HG02973 (cell line): Measurements from ENCODE around the gene CCDC148.
"Not testable (repeated sequence)": the region's sequence is repeated elsewhere in the genome, so short reads cannot be mapped to it uniquely, and the experiment has no call there.

ENCODE experiments used
- ATAC-seq: cut with Tn5 transposase; IDR thresholded peaks from one replicate; pipeline ENCODE4 v1.9.1; 2021; ENCODE audit warnings: moderate library complexity; ENCODE audit not compliant: unreplicated experiment

The CCDC148 gene

DNA sequence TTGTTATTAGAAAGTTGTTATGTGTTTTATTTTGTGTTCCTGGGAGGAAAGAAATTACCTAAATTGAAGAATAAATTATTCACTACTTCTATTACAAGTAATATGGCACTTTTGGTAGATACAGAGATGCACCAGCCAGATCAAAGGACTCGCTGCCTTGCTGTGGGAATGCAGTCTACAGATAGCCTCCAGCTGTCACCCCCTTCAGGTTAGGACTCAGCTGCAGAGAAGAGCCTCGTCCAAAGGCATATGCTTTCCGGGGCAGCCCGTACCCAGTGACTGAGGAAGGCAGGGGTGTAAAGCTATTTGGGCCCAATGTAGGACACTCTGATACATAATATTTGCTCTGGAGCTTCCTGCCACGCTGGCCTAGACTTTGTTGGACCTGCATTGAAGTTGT lies 90.2 kb downstream of the CCDC148 start:
- no peak for ATAC-seq

DNA sequence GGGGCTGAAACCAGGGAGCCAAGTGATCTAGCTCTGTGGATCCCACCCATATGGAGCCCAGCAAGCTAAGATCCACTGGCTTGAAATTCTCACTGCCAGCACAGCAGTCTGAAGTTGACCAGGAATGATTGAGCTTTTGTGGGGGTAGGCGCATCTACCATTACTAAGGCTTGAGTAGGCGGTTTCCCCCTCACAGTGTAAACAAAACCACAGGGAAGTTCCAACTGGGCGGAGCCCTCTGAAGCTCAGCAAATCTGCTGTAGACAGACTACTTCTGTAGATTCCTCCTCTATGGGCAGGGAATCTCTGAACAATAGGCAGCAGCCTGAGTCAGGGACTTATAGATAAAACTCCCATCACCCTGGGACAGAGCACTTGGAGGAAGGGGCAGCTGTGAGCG lies 96.7 kb downstream of the CCDC148 start:
- ATAC-seq = no peak

DNA sequence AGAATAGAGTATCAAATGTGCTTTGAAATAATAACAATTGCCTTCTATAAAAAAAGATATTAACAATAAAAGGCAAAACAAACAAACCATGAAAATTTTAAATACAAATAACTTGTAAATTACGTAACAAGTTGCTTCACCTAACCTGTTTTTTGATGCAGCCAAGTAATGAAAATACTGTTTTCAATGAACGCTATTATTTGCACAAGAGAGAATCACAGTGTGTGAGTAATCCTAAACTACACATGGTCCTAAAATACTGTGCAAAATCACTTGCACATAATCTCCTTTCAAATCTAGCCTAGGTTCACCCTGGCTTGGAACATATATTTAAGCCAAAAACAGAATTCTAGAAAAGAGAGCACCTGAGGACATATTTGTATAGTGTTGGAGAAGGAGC lies 98.9 kb downstream of the CCDC148 start:
- no peak for ATAC-seq

DNA sequence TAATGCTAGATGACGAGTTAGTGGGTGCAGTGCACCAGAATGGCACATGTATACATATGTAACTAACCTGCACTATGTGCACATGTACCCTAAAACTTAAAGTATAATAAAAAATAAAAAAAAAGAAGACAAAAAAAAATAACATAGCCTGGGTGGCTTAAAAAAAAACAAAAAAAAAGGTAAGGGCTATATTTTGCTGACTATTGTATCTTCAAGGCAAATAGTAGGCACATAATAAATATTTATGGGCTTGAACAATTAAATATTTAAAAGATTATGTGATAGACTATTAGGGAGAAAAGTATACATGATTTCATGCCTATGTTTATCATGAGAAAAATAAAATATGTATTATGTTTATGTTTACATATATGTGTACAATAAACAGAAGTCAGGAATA lies 99.4 kb downstream of the CCDC148 start:
- no peak for ATAC-seq

DNA sequence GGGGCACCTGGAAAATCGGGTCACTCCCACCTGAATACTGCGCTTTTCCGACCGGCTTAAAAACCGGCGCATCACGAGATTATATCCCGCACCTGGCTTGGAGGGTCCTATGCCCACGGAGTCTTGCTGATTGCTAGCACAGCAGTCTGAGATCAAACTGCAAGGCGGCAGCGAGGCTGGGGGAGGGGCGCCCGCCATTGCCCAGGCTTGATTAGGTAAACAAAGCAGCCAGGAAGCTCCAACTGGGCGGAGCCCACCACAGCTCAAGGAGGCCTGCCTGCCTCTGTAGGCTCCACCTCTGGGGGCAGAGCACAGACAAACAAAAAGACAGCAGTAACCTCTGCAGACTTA lies 105.1 kb downstream of the CCDC148 start:
- ATAC-seq = not testable (repeated sequence)

DNA sequence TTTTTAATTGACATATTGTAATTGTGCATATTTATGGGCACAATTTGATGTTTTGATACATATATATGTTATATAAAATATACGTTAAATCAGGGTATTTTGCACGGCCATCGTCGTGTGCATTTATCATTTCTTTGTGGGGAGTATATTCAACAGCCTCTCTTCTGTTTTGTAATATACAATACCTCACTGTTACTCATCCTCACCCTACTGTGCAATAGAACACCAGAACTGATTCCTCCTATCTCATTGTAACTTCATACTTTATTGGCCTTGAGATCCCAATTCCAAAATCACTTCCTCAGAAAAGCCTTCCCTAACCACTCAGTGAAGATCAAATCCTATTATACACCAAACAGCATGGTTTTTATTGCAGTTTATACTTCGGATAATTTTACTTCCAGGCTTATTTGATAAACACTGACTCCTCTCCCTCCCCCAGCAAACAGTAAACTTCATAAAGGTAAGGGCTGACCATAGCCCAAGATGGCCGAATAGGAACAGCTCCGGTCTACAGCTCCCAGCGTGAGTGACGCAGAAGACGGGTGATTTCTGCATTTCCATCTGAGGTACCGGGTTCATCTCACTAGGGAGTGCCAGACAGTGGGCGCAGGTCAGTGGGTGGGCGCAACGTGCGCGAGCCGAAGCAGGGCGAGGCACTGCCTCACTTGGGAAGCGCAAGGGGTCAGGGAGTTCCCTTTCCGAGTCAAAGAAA lies 105.6 kb downstream of the CCDC148 start:
- not testable (repeated sequence) for ATAC-seq

DNA sequence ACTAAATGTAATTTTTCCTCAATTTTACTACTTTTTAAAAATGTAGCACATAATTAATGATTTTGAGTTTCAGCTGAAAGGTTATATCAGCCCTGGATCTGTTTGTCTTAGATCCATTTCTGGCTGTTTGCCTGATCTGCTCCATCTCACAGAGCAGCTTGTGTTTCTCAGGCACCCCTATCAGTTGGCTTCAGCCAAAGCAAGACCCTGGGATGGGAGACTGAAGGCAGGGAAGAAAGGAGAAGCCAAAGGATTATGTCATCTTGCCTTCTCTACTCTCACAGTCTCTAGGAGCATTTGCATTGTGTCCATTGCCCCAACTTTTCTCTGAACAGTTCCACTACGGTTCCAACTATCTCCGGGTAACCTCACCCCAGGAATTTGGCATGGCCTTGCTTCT lies 110.5 kb downstream of the CCDC148 start:
- ATAC-seq = no peak

DNA sequence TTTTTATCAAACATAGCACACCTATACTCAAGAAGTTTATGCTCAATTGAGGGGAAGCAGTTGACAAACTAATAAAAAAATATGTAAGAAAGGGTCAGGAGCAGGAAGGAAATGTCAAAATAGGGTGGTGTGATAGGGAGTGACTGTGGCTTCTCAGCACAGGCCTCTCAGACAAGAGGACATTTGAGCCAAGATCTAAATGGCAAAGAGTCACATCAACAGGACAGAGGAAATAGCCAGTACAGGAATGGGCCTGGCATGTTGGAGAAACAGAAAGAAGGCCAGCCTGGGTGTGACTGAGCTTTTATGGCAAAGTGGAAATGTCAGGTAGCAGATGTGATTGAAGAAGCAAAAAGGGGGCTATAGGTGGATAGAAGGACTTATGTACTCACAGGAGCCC lies 117.0 kb downstream of the CCDC148 start:
- no peak for ATAC-seq

DNA sequence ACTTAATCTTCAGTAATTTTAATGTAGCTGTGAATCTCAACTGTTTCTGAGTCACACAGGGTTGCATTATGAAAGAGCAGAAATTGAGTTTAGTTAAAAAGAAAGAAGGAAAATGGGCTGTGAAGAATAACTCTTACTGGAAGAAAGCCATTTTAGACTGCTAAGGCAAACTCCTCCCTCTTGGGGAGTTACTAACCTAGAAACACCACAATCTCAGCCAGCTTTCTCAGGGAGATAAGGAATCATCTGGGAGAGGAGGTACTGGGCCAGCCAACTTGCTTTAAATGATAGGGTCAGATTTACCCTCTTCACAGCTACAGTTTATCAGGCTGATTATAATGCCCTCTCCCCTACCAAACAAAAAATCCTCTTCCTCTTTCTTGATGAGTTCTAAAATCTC lies 119.5 kb downstream of the CCDC148 start:
- no peak for ATAC-seq

DNA sequence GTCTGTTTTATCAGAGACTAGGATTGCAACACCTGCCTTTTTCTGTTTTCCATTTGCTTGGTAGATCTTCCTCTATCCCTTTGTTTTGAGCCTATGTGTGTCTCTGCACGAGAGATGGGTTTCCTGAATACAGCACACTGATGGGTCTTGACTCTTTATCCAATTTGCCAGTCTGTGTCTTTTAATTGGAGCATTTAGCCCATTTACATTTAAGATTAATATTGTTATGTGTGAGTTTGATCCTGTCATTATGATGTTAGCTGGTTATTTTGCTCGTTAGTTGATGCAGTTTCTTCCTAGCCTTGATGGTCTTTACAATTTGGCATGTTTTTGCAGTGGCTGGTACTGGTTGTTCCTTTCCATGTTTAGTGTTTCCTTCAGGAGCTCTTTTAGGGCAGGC lies 124.8 kb downstream of the CCDC148 start:
- ATAC-seq = not testable (repeated sequence)

DNA sequence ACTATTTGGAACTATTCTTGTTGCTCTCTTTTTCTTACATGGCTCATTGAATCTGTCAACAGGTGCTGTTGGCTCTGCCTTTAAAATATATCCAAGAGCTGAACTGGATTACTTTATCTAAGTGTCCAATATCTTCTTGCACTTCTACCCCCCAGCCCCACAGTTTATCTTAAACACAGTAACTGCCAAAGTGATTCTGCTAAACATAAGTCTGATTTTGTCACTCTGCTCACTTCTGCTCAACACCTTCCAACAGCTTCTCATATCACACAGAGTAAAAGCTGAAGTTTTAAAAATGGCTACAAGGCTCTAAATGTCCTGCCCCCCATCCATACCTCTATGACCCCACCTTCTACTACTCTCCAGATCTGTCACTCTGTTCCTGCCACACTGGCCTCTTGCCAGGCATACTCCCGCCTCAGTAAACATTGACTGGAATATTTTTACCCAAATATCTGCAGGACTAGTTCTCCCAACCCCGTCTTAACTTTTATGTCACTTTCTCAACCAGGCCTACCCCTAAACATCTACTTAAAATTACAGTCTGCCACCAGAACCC lies 130.7 kb downstream of the CCDC148 start:
- no peak for ATAC-seq

DNA sequence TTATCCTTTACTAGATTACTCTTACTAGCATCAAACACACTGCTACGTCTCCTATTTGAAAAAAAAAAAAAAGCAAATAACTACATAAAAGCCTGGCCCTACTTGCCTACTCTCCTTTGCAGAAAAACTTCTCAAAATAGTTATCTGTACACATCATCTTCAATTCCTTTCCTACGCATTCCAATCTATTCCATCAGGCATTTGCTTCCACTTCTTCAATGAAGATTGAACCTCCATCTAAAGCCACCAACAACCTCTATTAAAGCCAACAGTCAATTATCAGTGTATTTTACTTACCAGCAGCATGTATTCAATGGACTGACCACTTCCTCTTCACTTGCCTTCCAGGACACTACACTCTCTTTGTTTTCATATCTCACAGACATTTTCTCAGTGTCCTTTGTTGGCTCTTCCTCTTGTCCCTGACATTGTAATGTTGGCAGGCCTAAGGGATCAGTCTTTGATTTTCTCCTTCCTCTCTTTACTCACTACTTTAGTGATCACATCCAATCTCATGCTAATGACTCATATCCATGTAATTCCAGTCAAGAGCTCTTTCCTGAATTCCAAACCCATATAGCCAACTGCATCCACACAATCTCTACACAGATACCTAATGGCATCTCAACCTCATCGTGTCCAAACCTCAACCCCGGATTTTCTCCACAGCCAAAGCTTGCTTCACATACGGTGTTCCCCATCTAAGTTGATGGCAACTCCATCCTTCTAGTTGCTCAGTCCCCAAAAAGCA lies 131.3 kb downstream of the CCDC148 start:
- ATAC-seq = no peak

DNA sequence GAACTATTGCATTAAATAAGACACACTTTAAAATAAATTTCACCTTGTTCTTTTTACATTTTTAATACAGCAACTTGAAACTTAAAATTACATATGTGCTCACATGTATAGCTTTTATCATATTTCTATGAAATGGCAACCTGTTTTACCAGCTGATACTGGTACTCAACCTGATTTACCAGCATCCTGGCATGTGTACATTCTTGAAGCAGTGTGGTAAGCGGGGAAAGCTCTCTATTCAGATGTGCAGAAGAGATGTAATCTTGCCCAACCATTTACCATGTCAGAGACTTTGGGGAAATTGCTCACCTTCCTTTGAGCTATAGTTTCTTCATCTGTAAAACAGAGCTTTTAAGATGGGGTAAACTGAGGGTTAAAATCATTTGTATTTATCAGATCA lies 133.2 kb downstream of the CCDC148 start:
- ATAC-seq = no peak

DNA sequence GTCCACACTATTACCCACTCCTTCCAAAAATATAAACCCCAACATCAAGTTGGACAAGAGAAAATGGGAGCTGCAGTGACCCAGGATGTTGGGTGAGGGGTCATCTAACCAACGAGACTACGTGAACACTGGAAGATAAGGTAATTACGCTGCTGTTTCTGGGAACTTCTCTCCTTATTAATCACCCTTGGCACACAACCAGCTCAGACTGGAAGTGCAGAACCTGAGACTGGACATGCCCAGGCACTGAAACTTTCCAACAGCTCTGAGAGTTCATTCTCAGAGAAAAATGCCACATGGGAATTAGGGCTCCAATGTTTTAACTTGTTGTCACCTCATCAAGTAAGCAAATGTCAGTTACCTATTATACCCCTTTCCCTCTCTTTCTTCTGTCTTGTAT lies 135.3 kb downstream of the CCDC148 start:
- no peak for ATAC-seq

DNA sequence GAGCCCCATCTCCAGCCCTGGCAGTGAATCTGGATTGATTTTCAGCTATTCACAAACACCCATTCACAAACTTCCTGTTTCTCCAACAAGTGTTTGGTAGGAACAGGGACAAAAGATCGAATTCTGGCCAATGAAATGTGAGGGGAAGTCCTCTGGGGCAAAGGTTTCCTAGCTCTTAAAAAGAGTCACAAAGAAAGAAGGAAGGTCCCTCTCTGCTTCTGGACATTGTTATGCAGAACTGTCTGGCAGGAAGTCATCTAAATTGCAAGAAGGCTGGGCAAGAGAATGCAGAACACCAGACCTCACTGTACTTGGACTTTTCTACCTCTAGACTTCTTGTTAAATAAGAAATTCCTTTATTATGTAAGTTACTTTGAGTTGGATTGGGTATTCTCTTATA lies 137.3 kb downstream of the CCDC148 start:
- no peak for ATAC-seq

DNA sequence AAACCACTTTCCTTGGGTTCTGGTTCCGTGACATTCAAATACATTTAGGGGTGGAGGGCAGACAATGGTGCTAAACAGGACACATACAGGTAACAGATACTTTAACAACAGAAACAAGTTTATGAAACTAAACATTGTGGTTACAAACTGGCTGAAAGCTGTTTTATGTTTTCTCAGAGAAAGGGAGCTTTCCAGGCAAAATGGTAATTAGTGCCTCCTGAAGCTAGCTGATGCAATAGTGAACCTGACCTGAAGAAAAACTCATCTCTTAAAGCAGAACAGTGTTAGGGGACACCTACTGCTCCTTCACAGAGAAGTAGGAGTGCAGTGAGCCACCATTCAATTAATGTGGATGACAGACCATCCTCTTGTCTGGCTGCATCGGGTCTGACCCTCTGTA lies 138.9 kb downstream of the CCDC148 start:
- ATAC-seq = peak; percentile 76

DNA sequence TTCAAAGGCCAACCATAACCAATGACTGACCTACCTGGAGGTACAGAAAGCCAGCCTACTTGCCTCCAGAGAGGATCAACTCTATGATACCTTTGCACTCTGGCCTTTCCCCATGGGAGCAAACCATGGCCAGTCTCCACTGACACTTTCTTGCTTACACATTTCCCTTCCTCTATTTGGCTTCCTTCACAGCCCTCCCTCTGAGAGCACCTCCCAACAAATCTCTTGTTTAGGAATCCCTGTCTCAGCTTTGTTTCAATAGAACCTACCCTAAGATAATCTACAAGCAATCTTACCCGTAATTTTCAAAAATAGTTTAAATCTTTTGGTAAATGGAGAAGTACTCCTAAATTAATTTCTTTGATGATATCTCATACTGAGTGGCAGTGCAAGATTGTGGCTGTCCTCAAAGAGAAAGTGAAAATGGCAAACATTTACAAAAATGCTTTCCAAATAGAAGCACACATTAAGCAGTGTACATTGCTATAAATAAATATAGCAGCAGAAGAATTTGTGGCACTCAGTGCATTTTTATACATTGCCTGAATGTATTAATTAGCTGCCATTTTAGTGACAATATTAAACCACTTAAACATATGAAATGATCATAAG lies 140.6 kb downstream of the CCDC148 start:
- peak; percentile 44 for ATAC-seq

DNA sequence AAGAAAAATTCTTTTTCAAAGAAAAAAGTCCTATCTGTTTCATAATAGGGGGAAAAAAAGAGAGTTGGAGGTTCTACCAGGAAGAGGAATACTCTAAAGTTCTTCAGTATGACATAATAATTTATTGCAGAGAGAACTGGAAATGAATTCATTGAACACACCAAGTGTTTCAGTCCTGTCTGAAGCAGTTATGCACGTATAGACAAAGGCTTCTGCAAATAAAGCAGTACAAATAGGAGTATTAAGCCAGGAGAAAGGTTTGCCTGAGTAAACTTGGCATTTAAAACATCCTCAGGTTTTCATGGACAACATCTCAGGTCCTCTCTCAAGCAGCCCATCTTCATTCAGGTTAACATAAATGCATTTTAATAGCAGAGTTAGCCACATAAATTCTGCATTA lies 141.6 kb downstream of the CCDC148 start:
- ATAC-seq = no peak

DNA sequence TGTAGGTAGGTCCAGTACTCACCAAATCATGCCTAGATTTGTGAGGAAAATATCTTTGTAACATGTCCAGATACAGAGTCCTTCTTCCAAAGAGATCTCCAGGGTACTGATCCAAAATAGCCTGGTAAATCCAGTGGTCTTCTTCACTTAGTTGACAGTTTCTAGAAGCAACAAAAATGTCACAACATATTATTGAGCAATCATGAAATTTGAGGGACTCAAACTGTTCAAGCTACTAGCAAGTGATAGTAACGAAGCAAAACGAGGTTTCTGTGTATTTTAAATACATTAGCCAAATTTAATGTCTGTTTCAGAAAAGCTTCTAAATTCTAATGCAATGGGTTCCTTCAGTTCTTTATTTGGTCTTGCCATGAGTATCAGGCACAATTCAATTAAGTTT lies 142.8 kb downstream of the CCDC148 start:
- ATAC-seq = no peak

DNA sequence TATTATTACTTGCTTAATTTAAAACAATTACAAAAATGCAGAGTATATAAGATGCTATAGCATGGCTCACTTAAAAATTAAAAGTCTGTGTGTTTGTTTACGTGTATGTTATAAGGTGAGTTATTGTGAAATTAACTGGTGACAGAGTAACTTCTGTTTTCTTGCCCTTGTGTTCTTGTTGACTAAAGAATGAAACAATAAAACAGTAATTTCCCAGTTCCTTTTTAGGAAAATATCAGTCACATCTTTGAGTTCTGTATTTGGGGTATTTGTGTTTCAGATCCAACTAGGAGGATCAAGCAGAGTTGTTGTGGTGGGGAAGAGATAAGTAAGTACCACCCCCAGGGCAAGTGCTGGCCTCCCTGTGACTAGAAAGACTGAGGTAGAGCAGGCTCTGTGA lies 143.6 kb downstream of the CCDC148 start:
- no peak for ATAC-seq

DNA sequence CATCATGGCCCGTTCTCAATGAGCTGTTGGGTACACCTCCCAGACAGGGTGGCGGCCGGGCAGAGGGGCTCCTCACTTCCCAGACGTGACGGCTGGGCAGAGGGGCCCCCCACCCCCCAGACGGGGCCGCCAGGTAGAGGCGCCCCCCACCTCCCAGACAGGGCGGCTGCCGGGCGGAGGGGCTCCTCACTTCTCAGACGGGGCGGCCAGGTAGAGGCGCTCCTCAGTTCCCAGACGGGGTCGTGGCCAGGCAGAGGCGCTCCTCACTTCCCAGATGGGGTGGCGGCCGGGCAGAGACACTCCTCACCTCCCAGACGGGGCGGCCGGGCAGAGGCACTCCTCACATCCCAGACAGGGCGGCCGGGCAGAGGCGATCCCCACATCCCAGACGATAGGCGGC lies 146.1 kb downstream of the CCDC148 start:
- ATAC-seq = not testable (repeated sequence)

DNA sequence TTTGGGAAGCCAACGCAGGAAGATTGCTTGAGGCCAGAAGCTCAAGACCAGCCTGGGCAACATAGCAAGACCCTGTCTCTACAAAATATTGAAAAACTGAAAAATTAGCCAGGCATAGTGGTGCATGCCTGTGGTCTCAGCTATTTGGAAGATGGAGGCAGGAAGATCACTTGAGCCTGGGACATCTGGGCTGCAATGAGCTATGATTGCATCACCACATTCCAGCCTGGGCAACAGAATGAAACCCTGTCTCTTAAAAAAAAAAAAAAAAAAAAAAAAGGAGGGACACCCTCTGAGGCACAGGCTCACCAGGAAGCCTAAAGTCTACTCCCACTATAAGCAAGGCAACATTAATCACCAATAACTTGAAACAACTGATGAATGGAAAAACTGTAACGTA lies 151.1 kb downstream of the CCDC148 start:
- ATAC-seq = no peak
